A549 (cell line): Measurements from ENCODE around the gene PPIP5K1.

ENCODE experiments used
- RCOR1 ChIP-seq: fragments of 150-350 bp; IDR thresholded peaks from 2 replicates; pipeline ENCODE4 v1.6.1; 2014; ENCODE audit warnings: antibody characterized with exemption, low read length, low read depth
- SMC3 ChIP-seq: fragments of >200 bp; sonication (Bioruptor Twin); formaldehyde crosslinking; IDR thresholded peaks from 3 replicates; pipeline ENCODE4 v1.6.1; 2018; ENCODE audit warnings: inconsistent platforms
- TF ChIP-seq, protein P1 (sequence below): fragments of >200 bp; sonication (Bioruptor Twin); formaldehyde crosslinking; IDR thresholded peaks from 3 replicates; pipeline ENCODE4 v1.5.1; 2016
- TF ChIP-seq, protein P2 (sequence below): fragments of 200-600 bp; sonication (generic); IDR thresholded peaks from 2 replicates; pipeline ENCODE4 v1.6.1; 2016; ENCODE audit warnings: antibody characterized with exemption, mild to moderate bottlenecking, moderate library complexity

DNA sequence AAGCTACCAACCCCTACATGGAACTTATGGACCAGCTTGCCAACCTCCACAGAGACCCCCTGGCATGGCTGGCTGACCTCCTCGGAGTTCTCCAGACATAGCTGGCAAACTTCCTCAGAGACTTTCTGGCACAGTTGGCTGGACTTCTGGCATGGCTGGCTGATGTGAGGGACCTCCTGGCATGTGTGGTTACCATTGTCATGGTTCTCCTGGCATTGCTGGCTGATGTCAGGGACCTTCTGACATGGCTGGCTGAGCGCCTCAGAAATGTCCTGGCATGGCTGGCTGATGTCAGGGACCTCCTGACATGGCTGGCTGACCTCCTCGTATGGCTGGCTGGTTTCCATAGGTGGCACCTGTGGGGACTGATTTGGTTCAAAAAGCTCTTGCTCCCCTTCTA, 55.1 kb downstream of the PPIP5K1 start:
- TF ChIP-seq, protein P1, sequence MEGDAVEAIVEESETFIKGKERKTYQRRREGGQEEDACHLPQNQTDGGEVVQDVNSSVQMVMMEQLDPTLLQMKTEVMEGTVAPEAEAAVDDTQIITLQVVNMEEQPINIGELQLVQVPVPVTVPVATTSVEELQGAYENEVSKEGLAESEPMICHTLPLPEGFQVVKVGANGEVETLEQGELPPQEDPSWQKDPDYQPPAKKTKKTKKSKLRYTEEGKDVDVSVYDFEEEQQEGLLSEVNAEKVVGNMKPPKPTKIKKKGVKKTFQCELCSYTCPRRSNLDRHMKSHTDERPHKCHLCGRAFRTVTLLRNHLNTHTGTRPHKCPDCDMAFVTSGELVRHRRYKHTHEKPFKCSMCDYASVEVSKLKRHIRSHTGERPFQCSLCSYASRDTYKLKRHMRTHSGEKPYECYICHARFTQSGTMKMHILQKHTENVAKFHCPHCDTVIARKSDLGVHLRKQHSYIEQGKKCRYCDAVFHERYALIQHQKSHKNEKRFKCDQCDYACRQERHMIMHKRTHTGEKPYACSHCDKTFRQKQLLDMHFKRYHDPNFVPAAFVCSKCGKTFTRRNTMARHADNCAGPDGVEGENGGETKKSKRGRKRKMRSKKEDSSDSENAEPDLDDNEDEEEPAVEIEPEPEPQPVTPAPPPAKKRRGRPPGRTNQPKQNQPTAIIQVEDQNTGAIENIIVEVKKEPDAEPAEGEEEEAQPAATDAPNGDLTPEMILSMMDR: no peak
- TF ChIP-seq, protein P2, sequence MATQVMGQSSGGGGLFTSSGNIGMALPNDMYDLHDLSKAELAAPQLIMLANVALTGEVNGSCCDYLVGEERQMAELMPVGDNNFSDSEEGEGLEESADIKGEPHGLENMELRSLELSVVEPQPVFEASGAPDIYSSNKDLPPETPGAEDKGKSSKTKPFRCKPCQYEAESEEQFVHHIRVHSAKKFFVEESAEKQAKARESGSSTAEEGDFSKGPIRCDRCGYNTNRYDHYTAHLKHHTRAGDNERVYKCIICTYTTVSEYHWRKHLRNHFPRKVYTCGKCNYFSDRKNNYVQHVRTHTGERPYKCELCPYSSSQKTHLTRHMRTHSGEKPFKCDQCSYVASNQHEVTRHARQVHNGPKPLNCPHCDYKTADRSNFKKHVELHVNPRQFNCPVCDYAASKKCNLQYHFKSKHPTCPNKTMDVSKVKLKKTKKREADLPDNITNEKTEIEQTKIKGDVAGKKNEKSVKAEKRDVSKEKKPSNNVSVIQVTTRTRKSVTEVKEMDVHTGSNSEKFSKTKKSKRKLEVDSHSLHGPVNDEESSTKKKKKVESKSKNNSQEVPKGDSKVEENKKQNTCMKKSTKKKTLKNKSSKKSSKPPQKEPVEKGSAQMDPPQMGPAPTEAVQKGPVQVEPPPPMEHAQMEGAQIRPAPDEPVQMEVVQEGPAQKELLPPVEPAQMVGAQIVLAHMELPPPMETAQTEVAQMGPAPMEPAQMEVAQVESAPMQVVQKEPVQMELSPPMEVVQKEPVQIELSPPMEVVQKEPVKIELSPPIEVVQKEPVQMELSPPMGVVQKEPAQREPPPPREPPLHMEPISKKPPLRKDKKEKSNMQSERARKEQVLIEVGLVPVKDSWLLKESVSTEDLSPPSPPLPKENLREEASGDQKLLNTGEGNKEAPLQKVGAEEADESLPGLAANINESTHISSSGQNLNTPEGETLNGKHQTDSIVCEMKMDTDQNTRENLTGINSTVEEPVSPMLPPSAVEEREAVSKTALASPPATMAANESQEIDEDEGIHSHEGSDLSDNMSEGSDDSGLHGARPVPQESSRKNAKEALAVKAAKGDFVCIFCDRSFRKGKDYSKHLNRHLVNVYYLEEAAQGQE: no peak
- TF ChIP-seq SMC3: no peak
- TF ChIP-seq RCOR1: no peak
